Thymus (tissue), 11 donors: ENCODE data around the gene TTI1. TPM values are rescaled to one million over a fixed set of nuclear protein-coding genes. Genes with fewer than 3 reads are reported as not detected.
A peak's percentile ranks its signal among the peaks of the same experiment; 100 is the strongest.

ENCODE experiments used
- DNase-seq, 9 donors: peaks; one replicate each; pipeline ENCODE4 v3.0.0-alpha.2; 2013; ENCODE audit warnings: low spot score in 9 of 9, low read depth in 6 of 9, missing footprints in 1 of 9
- H3K27ac ChIP-seq, 2 donors: one replicate each; pipeline ENCODE4 v1.5.1; 2013; ENCODE audit warnings: control low read depth in 1 of 2, low read depth in 1 of 2, low read length in 1 of 2, mild to moderate bottlenecking in 1 of 2, moderate library complexity in 1 of 2
- H3K27me3 ChIP-seq, 2 donors: one replicate each; pipeline ENCODE4 v1.5.1; 2013; ENCODE audit warnings: low read length in 1 of 2; ENCODE audit not compliant: control insufficient read depth in 2 of 2, insufficient read depth in 1 of 2
- H3K36me3 ChIP-seq, 2 donors: one replicate each; pipeline ENCODE4 v1.5.1; 2013; ENCODE audit warnings: low read length in 1 of 2, mild to moderate bottlenecking in 1 of 2, moderate library complexity in 1 of 2; ENCODE audit not compliant: control insufficient read depth in 2 of 2, insufficient read depth in 2 of 2
- H3K4me1 ChIP-seq, 2 donors: one replicate each; pipeline ENCODE4 v1.5.1; 2013; ENCODE audit warnings: low read length in 2 of 2; ENCODE audit not compliant: control insufficient read depth in 2 of 2, insufficient read depth in 2 of 2
- H3K4me3 ChIP-seq, 2 donors: one replicate each; pipeline ENCODE4 v1.5.1; 2013; ENCODE audit warnings: low read length in 2 of 2, control low read depth in 1 of 2, mild to moderate bottlenecking in 1 of 2
- H3K9me3 ChIP-seq, 2 donors: one replicate each; pipeline ENCODE4 v1.5.1; 2013; ENCODE audit warnings: low read length in 1 of 2, mild to moderate bottlenecking in 1 of 2; ENCODE audit not compliant: control insufficient read depth in 2 of 2, insufficient read depth in 1 of 2
- WGBS: extraction: QIAGEN DNeasy Blood & Tissue Kit; methylation state at CpG from one replicate; pipeline ENCODE4 v1.1.7; 2013; 5-methylcytosine and 5-hydroxymethylcytosine counted together
- polyA plus RNA-seq: library from polyadenylated mRNA; stranded (reverse); fragments of 200-250 nt; gene quantifications from one replicate; pipeline ENCODE4 v1.2.3, GENCODE V29; 2013
- total RNA-seq: library from RNA; stranded (reverse); fragments of 120-200 nt; gene quantifications from one replicate; pipeline ENCODE4 v1.2.4, GENCODE V29; 2013
- donor health status: healthy.

TTI1 gene
- total and polyA plus RNA-seq, 2 donors = 11.2 to 15.4 TPM

GRCh38 chr20:38060536-38060935, 27.3 kb upstream of the TTI1 start:
- Histone ChIP-seq H3K27ac (no peak overlapping the region), H3K36me3 (peaks cover 47 to 72% of the 10 kb centered on the region in 2 donors)
- 97% methylated on average over 5 of the region's 5 CpGs for WGBS

GRCh38 chr20:38059832-38060231, 26.6 kb upstream of the TTI1 start:
- H3K27me3 ChIP-seq = no peaks in the 10 kb centered on the region
- H3K4me3 ChIP-seq = no peak overlapping the region
- peaks cover 47 to 67% of the 10 kb centered on the region in 2 donors for H3K36me3 ChIP-seq
- no peak for DNase-seq
- 94% methylated on average over 5 of the region's 5 CpGs for WGBS
- no peak overlapping the region for H3K27ac ChIP-seq
- no peaks in the 10 kb centered on the region for H3K4me1 ChIP-seq
- H3K9me3 ChIP-seq = no peaks in the 10 kb centered on the region

More at GRCh38 chr20:38060536-38060935, 27.3 kb upstream of the TTI1 start:
- Histone ChIP-seq H3K9me3 (no peaks in the 10 kb centered on the region), H3K4me1 (no peaks in the 10 kb centered on the region), H3K27me3 (no peaks in the 10 kb centered on the region), H3K4me3 (no peak overlapping the region)
- no peak for DNase-seq

- Histone ChIP-seq H3K27ac (no peak overlapping the region), H3K4me1 (no peaks in the 10 kb centered on the region), H3K9me3 (no peaks in the 10 kb centered on the region), H3K4me3 (no peak overlapping the region), H3K27me3 (no peaks in the 10 kb centered on the region), H3K36me3 (peaks cover 37 to 53% of the 10 kb centered on the region in 2 donors)
- peak in 8 of 9 donors; percentile 25 to 75 (median 58) for DNase-seq
- 52% methylated on average over 7 of the region's 7 CpGs for WGBS
Observed at GRCh38 chr20:38057351-38057972, 24.2 kb upstream of the TTI1 start.

GRCh38 chr20:38055848-38056247, 22.6 kb upstream of the TTI1 start:
- Histone ChIP-seq H3K4me3 (no peak overlapping the region), H3K27me3 (no peaks in the 10 kb centered on the region), H3K9me3 (no peaks in the 10 kb centered on the region), H3K4me1 (no peaks in the 10 kb centered on the region), H3K27ac (no peak overlapping the region), H3K36me3 (peaks cover 30 to 51% of the 10 kb centered on the region in 2 donors)
- WGBS = 96% methylated on average over 6 of the region's 6 CpGs
- no peak for DNase-seq

- no peaks in the 10 kb centered on the region for H3K9me3 ChIP-seq
- no peak overlapping the region for H3K4me3 ChIP-seq
- DNase-seq = no peak
- H3K27me3 ChIP-seq = no peaks in the 10 kb centered on the region
- H3K36me3 ChIP-seq = peaks cover 26 to 49% of the 10 kb centered on the region in 2 donors
- no peak overlapping the region for H3K27ac ChIP-seq
- 69% methylated on average over 4 of the region's 4 CpGs for WGBS
- H3K4me1 ChIP-seq = no peaks in the 10 kb centered on the region
Observed at GRCh38 chr20:38055294-38055693, 22.0 kb upstream of the TTI1 start.

- no peaks in the 10 kb centered on the region for H3K4me1 ChIP-seq
- H3K9me3 ChIP-seq = no peaks in the 10 kb centered on the region
- no peaks in the 10 kb centered on the region for H3K27me3 ChIP-seq
- H3K27ac ChIP-seq = no peak overlapping the region
- H3K36me3 ChIP-seq = peaks cover 25 to 49% of the 10 kb centered on the region in 2 donors
- no peak overlapping the region for H3K4me3 ChIP-seq
- WGBS = 96% methylated on average over 2 of the region's 2 CpGs
- no peak for DNase-seq
Observed at GRCh38 chr20:38054647-38055046, 21.4 kb upstream of the TTI1 start.

GRCh38 chr20:38052870-38053269, 19.6 kb upstream of the TTI1 start:
- no peaks in the 10 kb centered on the region for H3K9me3 ChIP-seq
- H3K36me3 ChIP-seq = peaks cover 29 to 43% of the 10 kb centered on the region in 2 donors
- DNase-seq = no peak
- H3K27ac ChIP-seq = no peak overlapping the region
- no peaks in the 10 kb centered on the region for H3K4me1 ChIP-seq
- no peaks in the 10 kb centered on the region for H3K27me3 ChIP-seq
- WGBS = 96% methylated on average over 2 of the region's 2 CpGs
- no peak overlapping the region for H3K4me3 ChIP-seq

GRCh38 chr20:38050686-38051085, 17.4 kb upstream of the TTI1 start:
- no peak for DNase-seq
- Histone ChIP-seq H3K36me3 (peaks cover 27 to 42% of the 10 kb centered on the region in 2 donors), H3K27ac (no peak overlapping the region), H3K4me1 (no peaks in the 10 kb centered on the region), H3K4me3 (no peak overlapping the region), H3K27me3 (no peaks in the 10 kb centered on the region), H3K9me3 (no peaks in the 10 kb centered on the region)
- WGBS = 95% methylated on average over 1 of the region's 1 CpG

GRCh38 chr20:38049800-38050199, 16.5 kb upstream of the TTI1 start:
- no peak overlapping the region for H3K27ac ChIP-seq
- H3K27me3 ChIP-seq = no peaks in the 10 kb centered on the region
- 94% methylated on average over 3 of the region's 3 CpGs for WGBS
- no peaks in the 10 kb centered on the region for H3K4me1 ChIP-seq
- no peak for DNase-seq
- peaks cover 28 to 45% of the 10 kb centered on the region in 2 donors for H3K36me3 ChIP-seq
- H3K4me3 ChIP-seq = no peak overlapping the region
- no peaks in the 10 kb centered on the region for H3K9me3 ChIP-seq
